ENCODE measurements around the gene TBC1D22A.
"Not testable (repeated sequence)": the region's sequence is repeated elsewhere in the genome, so short reads cannot be mapped to it uniquely, and the experiment has no call there.

The TBC1D22A gene

DNA sequence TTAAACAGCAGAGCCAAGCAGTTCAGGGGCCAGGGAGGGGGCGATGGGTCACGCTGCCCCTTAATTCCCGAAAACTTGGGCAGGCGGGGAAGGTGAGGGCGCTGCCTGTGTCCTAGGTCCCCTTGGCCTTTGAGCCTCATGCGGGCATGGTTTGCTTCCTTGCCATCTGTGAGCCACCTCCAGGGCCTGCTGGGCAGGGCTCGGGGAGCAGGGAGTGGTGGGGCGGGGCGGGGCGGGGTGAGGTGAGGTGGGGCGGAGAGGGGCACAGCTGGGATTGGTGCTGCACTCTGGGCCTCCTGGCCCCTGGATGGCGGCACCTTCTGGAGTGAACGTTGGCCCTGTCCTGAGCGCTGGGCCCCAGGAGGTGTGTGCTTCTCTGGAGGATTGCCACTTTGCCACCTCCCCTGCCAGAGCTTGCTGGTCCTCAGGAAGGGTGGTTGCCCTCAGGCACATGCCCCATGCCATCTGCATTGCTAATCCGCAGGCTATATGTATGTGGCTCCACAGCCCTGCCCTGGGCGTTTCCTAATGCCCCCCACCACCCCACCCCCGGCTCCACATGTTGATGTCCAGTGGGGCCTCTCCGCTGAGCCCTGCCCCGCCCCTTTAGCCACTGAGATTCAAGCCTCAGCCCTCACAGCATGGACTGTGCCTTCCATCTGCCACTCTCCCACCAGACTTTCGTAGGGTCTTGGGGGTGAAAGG is 352.5 kb downstream of the TBC1D22A start:
- DNase-seq, result no peak

DNA sequence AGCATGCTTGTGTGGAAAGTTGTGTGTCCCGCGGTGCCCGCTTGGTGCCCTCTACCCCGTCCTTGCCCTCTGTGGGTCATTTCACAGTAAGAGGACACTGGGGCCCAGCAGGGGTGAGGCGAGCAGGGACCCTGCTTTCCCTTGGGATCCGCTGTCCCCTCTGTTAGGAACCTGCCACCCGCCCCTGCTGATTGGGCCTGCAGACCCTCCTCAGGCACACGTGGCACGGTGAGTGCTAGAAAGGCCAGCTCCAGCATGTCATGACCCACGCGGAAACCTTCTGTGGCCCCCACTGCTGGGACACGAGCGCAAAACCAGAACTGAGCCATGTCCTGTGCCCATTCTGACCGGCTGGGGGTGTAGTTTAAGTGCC is 353.1 kb downstream of the TBC1D22A start:
- no peak for DNase-seq

DNA sequence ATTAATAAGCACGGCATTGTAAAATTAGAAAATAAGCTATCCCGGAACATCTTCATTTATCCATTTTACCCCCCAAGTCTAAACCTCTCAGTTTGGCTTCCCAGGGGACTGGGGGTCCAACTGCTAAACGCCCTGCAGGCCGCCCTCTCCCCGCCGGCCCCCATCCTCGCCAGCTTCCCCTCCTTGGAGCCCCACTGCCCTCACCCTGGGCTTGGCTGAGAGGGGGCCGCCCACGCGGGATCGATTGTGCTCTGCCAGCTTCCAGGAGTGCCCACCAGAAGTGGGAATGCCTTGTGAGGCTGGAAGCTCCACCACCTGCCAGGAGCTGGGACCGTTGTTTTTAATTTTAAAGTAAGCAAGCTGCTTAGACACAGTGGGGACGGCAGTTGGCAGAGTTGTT is 353.5 kb downstream of the TBC1D22A start:
- no peak for DNase-seq

DNA sequence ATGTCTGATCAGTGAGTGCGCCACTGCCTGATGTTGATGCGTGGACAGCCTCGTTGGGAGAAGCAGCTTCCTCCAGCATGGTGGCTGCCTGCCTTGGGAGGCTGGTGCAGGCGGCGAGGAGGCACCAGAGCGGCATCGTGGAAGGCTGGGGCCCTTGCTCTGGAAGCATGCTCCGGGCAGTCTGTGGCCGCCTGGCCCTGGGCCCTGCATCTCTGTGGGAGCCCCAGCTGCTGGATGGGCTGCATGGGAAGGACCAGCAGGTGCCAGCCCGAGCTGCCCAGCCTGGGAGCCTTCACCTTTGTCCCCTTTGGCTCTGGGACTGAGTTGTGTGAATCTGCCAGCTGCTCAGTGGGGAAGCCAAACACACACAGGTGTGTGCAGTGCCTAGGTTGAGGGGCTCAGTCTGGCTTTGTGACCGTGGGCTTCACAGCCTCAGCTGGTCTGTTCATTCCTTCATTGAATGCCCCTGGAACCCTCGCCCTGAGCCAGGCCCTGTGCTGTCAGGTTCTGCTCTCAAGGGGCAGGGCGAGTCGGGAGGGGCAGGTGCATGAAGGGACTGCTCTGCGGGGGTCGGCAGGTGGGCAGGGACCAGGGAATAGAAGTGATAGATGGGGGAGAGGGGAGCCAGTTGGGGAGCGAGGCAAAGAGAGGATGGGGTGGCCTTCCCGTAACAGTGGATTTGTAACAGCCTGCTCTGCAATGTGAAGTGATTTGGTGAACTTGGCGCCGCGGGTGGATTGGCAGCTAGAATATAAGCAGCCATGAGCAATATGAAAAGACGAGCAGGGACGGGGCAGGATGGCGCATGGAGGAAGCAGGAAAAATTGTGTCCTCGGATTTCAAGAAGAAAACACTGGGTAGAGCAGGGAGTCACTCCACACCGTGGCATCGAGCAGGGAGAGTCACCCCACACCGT is 354.2 kb downstream of the TBC1D22A start:
- DNase-seq, result no peak

DNA sequence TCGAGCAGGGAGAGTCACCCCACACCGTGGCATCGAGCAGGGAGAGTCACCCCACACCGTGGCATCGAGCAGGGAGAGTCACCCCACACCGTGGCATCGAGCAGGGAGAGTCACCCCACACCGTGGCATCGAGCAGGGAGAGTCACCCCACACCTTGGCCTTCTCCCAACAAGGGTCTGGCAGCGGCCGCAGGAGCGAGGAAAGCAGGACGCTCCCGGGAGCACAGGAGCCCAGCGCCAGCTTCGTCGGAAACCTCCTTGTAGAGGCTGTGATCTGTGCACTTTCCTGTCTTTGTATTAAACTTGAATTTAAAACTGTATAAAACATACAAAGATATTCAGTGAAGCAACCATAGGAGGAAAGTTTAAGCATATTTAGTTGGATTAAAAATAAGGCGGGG is 355.0 kb downstream of the TBC1D22A start:
- not testable (repeated sequence) for DNase-seq

DNA sequence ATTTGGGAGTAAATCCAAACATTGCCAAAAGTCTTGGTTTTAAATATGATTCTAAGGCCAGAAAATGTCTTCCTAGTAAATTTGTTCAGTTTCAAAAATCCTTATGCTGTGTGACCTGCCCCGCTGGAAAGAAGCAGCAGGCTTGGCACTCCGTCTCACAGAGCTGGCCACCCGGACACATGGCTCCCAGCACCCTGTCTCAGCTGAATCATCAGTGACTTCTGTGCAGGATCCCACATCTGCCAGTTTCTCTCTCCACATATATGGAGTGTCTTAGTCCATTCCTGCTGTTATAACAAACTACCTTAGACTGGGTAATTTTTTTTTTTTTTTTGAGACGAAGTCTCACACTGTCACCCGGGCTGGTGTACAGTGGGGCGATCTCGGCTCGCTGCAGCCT is 356.7 kb downstream of the TBC1D22A start:
- DNase-seq, result no peak

DNA sequence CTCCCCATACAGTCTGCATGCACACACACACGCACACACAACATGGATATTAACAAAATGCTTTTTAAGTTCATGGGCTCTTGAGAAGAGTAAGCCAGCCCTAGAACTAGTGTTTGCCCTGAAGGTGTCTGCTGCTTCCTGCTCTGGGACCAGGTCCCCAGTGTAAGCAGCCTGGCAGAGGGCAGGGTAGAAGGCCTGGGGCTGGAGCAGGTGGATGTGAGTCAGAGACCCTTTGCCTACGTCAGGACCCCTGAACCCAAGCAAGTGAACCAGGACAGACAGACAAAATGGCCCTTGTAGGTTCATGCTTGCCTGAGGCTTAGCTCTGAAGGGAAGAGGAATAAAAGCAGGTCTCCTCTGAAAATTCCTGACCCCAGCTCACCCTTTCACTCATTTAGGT is 357.9 kb downstream of the TBC1D22A start:
- DNase-seq, result no peak

DNA sequence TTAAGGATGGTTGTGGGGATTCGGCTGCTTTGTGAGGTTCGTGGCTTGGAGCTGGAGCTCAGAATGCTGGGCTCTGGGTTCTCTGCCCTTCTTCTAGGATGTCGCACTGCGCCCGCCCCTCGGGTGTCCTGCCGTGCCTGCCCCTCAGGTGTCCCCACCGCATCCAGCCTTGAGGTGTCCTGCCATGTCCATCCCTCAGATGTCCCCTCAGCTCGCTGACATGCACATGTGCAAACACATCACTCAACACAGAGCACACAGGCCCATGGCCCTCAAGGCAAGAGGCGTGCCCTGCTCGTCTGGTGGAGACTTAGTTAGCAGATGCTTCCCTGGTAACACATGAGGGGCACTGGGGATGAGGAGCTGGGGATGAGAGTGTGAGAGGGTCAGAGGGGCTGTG is 359.3 kb downstream of the TBC1D22A start:
- no peak for DNase-seq

DNA sequence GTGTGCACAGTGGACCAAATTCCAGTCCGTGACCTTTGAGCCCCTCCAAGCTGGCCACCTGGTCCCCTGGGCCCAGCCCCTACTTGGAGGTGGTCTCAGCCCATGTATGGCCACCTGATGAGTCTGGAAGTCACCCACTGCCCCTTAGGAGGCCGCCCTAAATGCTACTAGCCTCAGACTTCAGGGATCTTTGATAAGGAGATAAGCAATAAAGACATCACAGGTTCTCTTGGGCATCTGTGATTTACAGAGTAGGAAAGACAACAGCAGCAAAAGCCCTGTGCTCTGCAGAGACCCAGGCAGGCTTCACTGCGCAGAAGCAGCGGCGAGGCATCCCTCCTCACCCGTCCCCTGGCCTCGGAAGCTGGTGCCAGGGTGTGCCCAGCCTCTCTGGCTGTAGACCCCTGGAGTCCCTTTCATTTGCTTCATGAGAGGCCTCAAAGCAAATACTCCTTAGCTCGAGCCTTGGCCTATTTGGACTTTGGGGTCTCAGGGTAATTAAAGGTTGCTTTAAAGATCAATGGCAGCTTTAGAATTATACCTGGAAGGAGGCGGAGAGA is 360.1 kb downstream of the TBC1D22A start:
- no peak for DNase-seq

DNA sequence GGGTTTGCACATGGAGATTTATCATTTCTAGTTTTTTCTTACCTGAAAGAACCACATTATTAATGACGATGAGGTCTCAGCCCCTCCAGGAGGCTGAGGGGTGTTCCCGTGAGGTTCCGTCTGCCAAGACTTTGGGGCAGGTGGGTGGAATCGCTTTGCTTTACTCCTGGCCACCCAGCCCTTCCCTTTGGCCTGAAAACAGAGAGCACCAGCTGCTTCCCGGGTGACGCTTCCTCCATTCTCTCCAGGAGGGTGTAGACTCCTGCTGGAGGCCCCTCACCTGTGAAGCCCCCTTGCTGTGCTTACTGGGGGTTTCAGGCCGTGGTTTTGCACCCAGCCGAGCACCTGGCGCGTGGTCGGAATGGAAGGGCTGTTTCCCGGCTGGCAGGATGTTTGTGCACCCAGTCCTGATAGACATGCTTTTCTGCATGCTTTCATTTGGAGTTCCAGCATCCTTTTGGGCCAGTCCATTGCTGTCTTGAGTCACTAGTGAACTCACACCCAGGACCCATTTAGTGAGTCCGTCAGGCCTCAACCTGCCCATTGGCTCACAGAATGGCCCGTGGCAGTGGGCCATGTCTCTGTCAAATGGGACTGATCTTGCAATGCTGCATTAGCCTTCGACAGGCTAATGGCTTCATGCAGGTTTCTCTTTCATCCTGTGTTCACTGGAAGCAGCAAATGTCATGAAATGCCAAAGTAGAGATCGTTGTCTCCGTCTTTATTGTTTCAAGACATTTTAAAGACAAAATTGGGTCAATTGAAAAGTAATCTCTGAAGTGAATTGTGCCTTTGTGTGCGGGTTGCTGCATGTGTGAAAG is 360.8 kb downstream of the TBC1D22A start:
- no peak for DNase-seq

DNA sequence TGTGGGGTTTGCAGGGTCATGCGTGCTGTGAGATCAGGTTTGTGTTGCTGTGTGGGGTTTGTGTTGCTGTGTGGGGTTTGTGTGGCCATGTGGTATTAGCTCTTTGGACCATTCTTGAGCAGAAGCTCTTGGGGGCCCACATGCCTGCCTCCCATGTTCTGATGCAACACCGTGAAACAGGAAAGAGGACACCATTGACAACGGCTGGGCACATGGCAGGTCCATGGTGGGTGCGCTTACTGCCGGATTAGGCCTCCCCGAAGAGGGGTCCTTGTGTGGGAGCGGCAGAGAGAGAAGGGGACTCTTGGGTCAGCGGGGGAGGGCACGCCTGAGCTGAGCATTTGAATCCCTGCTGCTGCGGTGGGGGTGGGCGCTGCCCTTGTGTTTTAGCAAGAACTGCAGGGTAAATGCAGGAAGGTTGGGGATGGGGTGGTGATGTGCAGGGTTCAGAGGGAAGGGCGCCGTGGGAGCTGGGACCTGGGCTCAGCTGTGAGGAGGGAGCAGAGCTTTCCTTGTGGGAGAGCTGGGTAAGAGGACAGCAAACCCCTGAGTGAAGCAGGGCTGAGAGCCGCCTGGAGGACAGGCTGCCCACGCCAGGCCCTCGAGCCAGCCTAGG is 361.5 kb downstream of the TBC1D22A start:
- no peak for DNase-seq

DNA sequence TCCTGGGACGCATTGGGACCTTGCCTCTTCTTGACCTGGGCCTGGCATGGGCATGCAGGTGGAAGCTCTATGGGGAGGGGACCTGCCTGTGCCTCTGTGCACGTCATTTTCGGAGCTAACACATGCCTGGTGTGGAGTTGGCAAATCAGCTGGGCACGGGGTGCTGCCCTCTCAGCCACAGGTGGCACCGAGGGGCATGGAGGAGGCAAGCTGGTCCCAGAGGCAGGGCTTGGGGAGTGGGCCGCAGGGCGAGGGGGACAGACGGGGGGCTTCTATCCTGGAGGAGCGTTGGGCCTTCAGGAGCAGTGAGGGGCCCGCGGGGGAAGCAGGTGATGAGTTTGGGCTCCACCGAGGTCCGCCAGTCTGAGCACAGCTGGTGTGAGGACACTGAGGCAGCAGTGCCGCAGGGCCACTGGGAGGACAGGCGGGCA is 362.0 kb downstream of the TBC1D22A start:
- DNase-seq, result no peak

DNA sequence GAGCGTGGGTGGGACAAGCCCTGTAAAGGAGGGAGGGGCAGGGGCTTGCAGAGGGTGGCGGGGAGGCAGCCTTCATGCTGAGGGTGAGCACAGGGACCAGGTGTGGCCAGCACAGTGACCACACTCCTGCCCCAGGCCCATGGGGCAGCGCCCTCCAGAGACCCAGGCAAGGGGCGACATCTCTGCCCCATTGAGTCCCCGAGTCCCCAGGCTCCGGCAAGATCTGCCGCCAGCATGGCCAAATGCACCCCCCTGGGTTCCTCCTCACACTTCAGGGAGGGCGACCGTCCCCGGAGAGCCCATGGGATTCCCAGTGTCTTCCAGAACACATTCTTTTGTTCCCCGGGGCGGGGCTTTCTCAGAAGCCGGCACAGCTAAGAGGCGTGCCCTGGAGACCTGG is 362.5 kb downstream of the TBC1D22A start:
- DNase-seq, result no peak

DNA sequence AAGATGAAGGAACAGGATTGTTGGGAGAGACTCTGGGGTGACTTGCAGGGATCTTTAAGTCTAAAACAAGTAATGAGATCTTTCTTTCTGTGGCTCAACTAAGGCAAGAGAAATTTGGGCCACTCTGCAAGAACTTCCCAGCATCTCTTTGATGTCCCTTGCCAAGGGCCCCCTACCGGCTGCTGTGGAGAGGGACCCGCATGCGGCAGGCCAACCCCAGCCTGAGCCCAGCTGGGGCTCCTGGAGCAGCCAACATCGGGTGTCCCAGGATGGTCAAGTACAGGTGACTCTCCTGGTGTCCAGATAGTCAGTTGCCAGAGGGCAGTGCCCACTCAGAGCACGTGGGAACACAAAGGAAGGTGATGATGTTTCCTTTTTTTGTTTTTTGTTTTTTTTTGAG is 363.2 kb downstream of the TBC1D22A start:
- DNase-seq, result no peak

DNA sequence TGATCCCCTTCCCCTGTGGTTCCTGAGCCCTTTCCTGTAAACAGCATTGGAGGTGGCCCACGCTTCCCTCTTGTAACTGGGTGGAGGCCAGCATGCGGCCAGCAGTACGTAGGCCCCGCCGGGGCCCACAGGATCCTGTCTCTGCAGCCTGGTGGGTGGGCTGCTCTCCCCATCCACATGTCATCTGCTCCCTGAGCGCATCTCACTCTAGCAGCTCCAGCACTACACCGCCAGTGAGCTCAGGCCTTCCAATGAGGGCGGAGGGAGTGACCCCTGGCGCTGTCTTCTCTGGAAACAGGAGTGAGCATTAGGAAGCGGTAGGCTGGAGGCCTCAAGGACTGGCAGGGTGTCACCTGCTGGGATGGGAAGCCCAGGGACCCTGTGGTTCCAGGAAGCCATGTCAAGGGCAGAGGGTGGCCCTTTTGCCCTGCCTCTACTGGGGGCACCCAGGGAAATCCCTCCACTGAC is 363.9 kb downstream of the TBC1D22A start:
- no peak for DNase-seq

DNA sequence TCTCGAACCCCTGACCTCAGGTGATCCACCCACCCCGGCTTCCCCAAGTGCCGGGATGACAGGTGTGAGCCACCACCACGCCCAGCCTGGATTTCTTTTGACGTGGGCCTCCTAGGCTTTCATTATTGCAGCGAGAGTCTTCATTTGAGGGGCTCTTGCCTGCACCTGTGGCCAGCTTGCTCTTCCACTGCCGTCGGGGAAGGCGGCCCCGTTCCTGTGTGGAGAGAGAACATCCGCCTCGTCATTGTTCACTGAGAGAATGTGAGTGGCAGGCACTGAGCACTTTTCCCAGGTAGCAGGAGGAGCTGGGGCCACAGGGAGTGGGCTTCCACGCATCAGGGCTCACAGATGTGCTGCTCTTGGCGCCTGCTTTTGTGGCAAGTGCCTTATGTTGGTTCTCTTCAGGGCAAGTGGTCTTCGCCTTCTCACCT is 365.0 kb downstream of the TBC1D22A start:
- DNase-seq, result no peak

DNA sequence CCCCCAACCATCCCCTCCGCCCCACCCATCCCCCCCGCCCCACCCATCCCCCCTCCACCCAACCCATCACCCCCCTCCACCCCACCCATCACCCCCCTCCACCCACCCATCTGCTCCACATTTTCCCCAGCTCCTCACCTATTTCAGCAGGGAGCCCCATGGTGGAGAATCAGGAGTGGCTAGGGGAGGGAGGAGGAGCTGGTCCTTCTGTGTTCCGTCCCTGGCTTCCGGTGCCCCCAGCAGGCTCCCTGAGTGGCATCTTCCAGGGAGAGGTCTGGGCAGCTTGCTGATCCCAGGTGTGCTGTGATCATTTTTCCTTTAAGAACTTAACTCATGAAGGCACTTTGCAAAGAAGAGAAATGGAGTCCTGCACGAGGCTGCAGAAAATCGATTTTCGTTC is 365.8 kb downstream of the TBC1D22A start:
- no peak for DNase-seq

DNA sequence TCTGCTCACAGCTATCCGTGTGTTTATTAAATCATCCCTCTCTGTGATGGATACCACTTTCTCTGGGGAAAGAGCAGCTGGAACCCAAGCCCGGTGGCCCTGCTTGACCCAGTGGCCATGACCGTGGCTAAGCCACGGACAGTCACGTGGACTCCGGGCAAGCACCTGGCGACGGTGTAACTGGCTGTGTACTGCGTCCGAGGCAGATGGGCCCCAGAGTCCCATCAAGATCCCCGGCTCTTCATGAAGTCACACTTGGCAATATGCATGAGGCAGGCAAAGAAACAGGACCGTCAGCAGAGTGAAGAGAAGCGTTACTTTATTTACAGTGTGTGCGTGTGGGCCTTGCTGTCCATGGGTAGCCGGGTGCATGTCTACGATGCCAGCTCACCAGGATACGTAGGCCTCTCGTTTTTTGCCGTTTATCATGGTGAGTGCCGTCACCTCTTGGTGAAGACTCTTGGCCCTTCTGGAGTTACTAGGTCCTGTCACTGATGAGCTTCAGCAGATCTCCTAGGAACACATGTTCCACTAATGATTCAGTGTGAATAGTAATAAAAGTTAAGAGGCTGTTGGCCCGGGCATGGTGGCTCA is 366.3 kb downstream of the TBC1D22A start:
- DNase-seq, result no peak

DNA sequence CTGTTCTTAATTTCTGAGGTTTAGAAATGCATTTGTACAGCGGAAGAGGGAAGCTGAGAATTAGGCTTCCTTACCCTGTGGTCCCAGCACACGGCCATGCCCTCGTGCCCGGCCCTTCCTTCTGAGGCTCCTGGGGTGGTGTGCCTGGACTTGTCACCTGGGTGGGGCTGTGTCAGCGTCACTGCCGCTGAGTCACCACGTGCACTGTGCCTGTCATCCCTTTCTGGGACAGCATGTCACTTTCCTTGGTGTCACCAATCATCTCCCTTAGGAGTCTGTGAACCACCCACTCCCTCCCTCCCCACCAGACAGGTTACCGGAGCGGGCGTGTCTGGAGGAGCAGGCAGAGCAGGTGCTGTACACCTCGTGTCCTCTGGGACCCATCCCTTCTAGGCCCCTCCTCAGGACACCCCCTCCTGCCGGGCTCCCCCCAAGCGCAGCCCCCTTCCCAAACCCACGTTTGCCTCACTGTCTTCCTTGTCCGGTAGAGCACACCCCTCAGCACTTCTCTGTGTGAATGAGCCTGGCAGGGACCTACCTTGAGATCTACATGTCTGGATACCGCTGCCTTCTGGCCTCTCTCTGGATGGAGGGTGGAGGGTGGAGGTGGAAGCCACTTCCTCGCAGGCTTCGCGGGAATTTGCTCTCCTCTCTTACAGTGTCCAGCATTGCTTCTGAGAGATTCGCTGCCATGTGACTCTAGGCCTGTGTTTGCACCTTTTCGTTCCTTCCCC is 367.6 kb downstream of the TBC1D22A start:
- peak; percentile 20 for DNase-seq

DNA sequence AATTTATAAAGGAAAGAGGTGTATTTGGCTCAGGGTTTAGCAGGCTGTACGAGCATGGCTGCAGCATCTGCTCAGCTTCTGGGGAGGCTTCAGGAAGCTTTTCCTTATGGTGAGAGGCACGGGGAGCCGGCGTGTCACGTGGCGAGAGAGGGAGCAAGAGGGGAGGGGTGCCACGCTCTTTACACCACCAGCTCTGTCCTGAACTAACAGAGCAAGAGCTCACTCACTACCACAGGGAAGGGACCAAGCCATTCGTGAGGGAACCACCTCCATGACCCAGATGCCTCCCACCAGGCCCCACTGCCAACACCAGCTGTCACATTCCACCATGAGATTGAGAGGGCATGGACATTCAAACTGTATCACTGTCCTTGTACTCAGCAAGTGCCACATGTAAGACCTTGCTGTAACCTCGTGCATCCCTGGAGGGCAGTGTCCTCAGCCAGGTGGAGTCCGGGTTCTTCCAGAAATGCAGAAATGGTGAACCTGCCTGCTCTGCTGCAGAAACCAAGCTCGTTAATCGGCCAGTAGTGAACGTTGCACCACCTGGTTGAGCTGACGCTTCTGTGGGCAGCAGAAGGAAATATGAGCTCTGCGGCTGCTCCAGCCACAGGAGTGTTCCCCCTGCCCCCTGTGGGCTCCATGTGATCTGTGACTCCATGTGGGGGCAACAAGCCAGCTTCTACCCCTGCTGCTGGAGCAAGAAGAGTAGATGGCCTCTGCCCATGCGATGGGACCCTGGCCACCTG is 368.6 kb downstream of the TBC1D22A start:
- no peak for DNase-seq

Data from activated CD4-positive, alpha-beta T cell treated with anti-CD3 and anti-CD28 coated beads, Interleukin-10, Interleukin-2, amounts not matched to agents 100 ng/mL and 50 ng/mL, durations not matched to agents 16 hours and 8 hours (primary cell).